Sigmoid colon (tissue), 7 donors: ENCODE data around the gene KANK2. TPM values are rescaled to one million over a fixed set of nuclear protein-coding genes. Genes with fewer than 3 reads are reported as not detected.
"Not testable (repeated sequence)": the region's sequence is repeated elsewhere in the genome, so short reads cannot be mapped to it uniquely, and the experiment has no call there.

Experiments used
- DNase-seq: peaks from one replicate; pipeline ENCODE4 v3.0.0-alpha.2; 2019
- H3K27ac ChIP-seq, 4 donors: fragments of 200-600 bp; sonication (generic); one replicate each; pipeline ENCODE4 v1.5.1; 2016 to 2019; ENCODE audit warnings: mild to moderate bottlenecking in 1 of 4
- H3K27me3 ChIP-seq, 3 donors: fragments of 200-600 bp; sonication (generic); one replicate each; pipeline ENCODE4 v1.5.1; 2019; ENCODE audit warnings: mild to moderate bottlenecking in 1 of 3
- H3K36me3 ChIP-seq, 4 donors: fragments of 200-600 bp; sonication (generic); one replicate each; pipeline ENCODE4 v1.5.1; 2016 to 2019
- H3K4me1 ChIP-seq, 4 donors: fragments of 200-600 bp; sonication (generic); one replicate each; pipeline ENCODE4 v1.5.1; 2017 to 2019
- H3K4me3 ChIP-seq, 4 donors: fragments of 200-600 bp; sonication (generic); one replicate each; pipeline ENCODE4 v1.5.1; 2017 to 2019; ENCODE audit warnings: mild to moderate bottlenecking in 2 of 4, moderate library complexity in 1 of 4
- H3K9me3 ChIP-seq, 4 donors: fragments of 200-600 bp in 3 of 4; sonication (generic) in 3 of 4; one replicate each; pipeline versions ENCODE4 v1.5.1 to v1.6.1; 2013 to 2019
- EP300 ChIP-seq, 4 donors: sonication (generic); formaldehyde crosslinking; IDR thresholded peaks; one replicate each; pipeline ENCODE4 v1.6.1; 2017; ENCODE audit warnings: antibody characterized with exemption in 4 of 4
- POLR2A ChIP-seq, 2 donors: fragments of 450-650 bp; IDR thresholded peaks; one replicate each; pipeline ENCODE4 v1.6.1; 2016; ENCODE audit warnings: antibody characterized with exemption in 2 of 2, mild to moderate bottlenecking in 2 of 2, moderate library complexity in 2 of 2
- POLR2AphosphoS5 ChIP-seq, 4 donors: sonication (generic); formaldehyde crosslinking; IDR thresholded peaks; one replicate each; pipeline ENCODE4 v1.6.1; 2017; ENCODE audit warnings: antibody characterized with exemption in 4 of 4
- WGBS, 2 donors: extraction: QIAGEN DNeasy Blood & Tissue Kit; methylation state at CpG; one replicate each; pipeline ENCODE4 v1.1.7; 2013; 5-methylcytosine and 5-hydroxymethylcytosine counted together
- intact Hi-C: fragments of 100-400 bp; cut with DNase I; formaldehyde crosslinking; loops from one replicate; pipeline ENCODE4 v1.15.1; 2023
- polyA plus RNA-seq, 3 donors: library from polyadenylated mRNA; stranded (reverse); fragments of 200-250 nt; gene quantifications; one replicate each; pipeline ENCODE4 v1.2.3, GENCODE V29; 2013
- total RNA-seq, 4 donors: library from RNA; depleted of rRNA; stranded (reverse); fragments of >200 nt; gene quantifications; one replicate each; pipeline ENCODE4 v1.1.0, GENCODE V29; 2016
- TF ChIP-seq, protein P1 (sequence below), 4 experiments: fragments of 450-650 bp in 3 of 4; fragments of 200-600 bp in 1 of 4; IDR thresholded peaks; one replicate each; pipeline ENCODE4 v1.5.1; 2016 to 2019; ENCODE audit warnings: antibody characterized with exemption in 4 of 4, mild to moderate bottlenecking in 3 of 4, moderate library complexity in 2 of 4
- donor health status: healthy with polysubstance abuse.
- donor health status: Bipolar disorder and iron deficiency.
- donor health status: healthy.

Gene KANK2
- total and polyA plus RNA-seq, 7 donors: 29.8 to 1,314 (median 691) TPM

DNA sequence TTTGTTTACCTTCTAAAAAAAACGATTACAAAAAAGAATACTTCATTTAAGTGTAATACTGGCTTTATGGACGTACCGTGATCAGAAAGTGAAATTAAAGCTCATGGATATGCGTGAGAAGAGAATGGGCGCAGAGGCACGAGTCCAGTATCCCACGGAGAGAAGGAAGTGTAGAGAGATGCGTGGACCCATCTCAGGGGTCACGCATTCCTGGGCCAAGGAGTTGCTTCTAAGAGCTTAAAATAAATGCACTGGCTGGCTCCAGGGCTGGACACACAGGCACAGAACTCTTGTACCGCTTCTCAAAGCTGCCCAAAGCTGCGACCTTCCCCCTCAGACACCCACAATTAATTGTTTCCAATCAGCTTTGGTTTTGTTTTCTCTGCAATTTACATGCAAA lies 33.0 kb downstream of the KANK2 start:
- 76 to 81% methylated on average over 11 of the region's 11 CpGs for WGBS, 2 donors
- H3K4me1 ChIP-seq: peaks cover 0 to 83% (median 76%) of the 10 kb centered on the region in 4 donors

DNA sequence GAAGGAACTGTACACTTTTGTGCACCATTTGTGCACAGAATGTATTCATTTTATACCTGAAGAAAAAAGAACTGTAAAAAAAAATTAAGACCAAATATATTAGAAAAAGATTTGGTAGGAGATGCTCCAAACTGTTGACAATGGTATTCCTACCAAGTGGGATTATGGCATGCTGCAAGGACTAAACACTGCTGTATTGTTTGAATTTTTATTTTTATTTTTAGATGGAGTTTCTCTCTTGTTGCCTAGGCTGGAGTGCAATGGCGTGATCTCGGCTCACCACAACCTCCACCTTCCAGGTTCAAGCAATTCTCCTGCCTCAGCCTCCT lies 36.9 kb downstream of the KANK2 start:
- H3K4me3 ChIP-seq, DNase-seq, H3K27me3 ChIP-seq, H3K9me3 ChIP-seq, H3K36me3 ChIP-seq, intact Hi-C loops: not testable (repeated sequence)
- 98 to 99% methylated on average over 2 of the region's 2 CpGs for WGBS, 2 donors
- peak overlapping the region; percentile 86 to 95 (median 87) for H3K27ac ChIP-seq
- H3K4me1 ChIP-seq: peaks cover 0 to 83% (median 72%) of the 10 kb centered on the region in 4 donors

More for the DNA sequence above, 33.0 kb downstream of the KANK2 start:
- H3K9me3 ChIP-seq: no peaks in the 10 kb centered on the region
- peak overlapping the region; percentile 87 to 95 (median 92) for H3K27ac ChIP-seq
- H3K36me3 ChIP-seq: peaks cover 12 to 35% (median 26%) of the 10 kb centered on the region in 4 donors
- TF ChIP-seq, protein P1, sequence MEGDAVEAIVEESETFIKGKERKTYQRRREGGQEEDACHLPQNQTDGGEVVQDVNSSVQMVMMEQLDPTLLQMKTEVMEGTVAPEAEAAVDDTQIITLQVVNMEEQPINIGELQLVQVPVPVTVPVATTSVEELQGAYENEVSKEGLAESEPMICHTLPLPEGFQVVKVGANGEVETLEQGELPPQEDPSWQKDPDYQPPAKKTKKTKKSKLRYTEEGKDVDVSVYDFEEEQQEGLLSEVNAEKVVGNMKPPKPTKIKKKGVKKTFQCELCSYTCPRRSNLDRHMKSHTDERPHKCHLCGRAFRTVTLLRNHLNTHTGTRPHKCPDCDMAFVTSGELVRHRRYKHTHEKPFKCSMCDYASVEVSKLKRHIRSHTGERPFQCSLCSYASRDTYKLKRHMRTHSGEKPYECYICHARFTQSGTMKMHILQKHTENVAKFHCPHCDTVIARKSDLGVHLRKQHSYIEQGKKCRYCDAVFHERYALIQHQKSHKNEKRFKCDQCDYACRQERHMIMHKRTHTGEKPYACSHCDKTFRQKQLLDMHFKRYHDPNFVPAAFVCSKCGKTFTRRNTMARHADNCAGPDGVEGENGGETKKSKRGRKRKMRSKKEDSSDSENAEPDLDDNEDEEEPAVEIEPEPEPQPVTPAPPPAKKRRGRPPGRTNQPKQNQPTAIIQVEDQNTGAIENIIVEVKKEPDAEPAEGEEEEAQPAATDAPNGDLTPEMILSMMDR (IDR thresholded peaks at IDR 0.05): no peak
- TF ChIP-seq POLR2AphosphoS5 (IDR thresholded peaks at IDR 0.05): peak in 1 of 4 donors; percentile 2
- intact Hi-C loops: loop anchor here (2.0 kb wide), 2 partner anchors 21 to 31 kb away; no protein-coding TSS in a partner anchor
- peak overlapping the region in 3 of 4 donors; percentile 0 to 17 (median 4) for H3K4me3 ChIP-seq
- H3K27me3 ChIP-seq: no peaks in the 10 kb centered on the region
- DNase-seq: no peak

DNA sequence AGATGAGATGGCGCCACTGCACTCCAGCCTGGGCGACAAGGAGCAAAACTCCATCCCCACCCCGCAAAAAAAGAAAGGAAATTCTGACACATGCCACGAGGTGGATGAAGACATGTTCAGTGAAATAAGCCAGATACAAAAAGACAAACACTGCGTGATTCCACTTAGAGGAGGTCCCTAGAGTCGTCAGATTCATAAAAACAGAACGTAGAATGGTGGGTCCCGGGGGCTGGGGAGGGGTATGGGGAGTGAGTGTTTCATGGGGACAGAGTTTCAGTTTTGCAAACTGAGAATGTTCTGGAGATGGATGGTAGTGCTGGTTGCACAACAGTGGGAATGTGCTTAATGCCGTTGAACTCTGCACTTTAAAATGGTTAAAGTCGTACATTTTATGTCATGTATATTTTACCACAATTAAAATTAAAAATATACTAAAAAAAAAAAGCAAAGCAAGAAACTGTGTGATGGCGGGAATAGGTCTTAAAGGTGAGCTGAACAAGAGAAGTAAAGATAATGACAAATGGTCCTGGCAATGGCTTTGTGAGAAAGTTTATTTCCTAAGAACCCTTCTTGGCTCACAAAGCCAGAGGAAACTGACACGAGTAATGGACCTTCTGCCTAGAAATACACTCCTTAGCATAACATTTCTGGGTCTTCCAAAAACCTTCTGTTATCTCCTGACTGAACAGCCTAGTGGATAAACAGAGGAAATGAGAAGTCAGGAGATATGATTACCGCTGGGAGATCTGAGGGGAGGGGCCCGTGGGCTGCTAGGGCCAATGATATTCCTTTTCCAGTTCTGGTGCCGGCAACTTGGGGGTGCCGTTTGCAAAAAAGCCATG lies 37.5 kb downstream of the KANK2 start:
- WGBS, 2 donors: 54 to 60% methylated on average over 16 of the region's 16 CpGs
- peak; percentile 69 to 80 (median 76) for TF ChIP-seq POLR2AphosphoS5 (IDR thresholded peaks at IDR 0.05)
- TF ChIP-seq, protein P1 (IDR thresholded peaks at IDR 0.05): peak in 1 of 4 experiments; percentile 19
- TF ChIP-seq EP300 (IDR thresholded peaks at IDR 0.05): peak in 2 of 4 donors; percentile 12 to 56
- no peak for TF ChIP-seq POLR2A (IDR thresholded peaks at IDR 0.05)
- Histone ChIP-seq H3K27ac (peak overlapping the region; percentile 86 to 95 (median 87)), H3K4me1 (peaks cover 0 to 83% (median 73%) of the 10 kb centered on the region in 4 donors), H3K36me3 (no peaks in the 10 kb centered on the region), H3K27me3 (no peaks in the 10 kb centered on the region), H3K4me3 (no peak overlapping the region), H3K9me3 (no peaks in the 10 kb centered on the region)
- peak; percentile 91 for DNase-seq
- intact Hi-C loops: loop anchor here (5.0 kb wide), 1 partner anchor 377 kb away; the partner anchor contains the start of gene CNN1

DNA sequence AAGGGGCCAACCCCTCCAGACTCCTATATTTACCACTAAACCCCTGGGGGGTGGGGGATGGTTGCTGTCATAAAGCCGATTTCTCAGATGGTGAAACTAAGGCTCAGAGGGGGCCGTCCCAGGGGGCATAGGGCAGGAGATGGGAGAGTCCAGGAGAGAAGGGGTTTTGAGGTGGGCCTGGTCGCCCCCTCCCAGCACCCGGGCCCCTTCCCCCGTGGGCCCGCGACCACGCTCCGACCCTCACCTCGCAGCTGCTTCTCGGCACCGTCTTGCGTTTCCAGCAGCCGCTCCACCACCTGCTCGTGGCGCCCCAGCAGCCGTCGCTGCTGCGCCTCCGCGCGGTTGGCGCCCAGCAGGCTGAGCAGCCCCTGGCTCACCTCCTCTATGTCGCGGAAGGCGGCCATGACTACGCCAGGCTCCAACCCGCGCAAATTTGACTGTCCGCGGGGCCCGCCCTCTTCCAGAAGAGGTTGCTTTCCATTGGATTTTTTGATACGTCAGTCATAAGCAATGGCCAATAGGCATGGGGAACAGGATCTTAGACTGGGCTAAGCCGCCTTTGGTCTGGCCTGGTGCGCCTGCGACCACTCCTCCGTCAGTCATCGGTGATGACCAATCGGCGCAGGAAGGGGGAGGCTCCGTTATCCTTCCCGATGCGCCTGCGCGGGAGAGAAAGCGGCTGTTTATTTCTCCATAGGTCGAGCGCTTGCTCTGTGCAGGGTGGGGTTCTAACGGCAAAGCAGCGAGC lies 41.8 kb downstream of the KANK2 start, which contains the start of gene SPC24:
Gene SPC24, minus strand, starts transcription at position 410 of the 748 bp plus-strand sequence. Its CDS starts 6 bp downstream, at position 404.
- intact Hi-C loops: loop anchor here (5.0 kb wide), 1 partner anchor 382 kb away; the partner anchor contains the start of gene CNN1

More for the DNA sequence above, 41.8 kb downstream of the KANK2 start, which contains the start of gene SPC24:
- H3K27ac ChIP-seq: peak within 1 kb of the TSS; percentile 86 to 95 (median 87)
- H3K4me1 ChIP-seq: peaks cover 0 to 85% (median 77%) of the 10 kb centered on the region in 4 donors
- no peaks in the 10 kb centered on the region for H3K9me3 ChIP-seq
- TF ChIP-seq, protein P1 (IDR thresholded peaks at IDR 0.05): no peak
- TF ChIP-seq EP300 (IDR thresholded peaks at IDR 0.05) (peak in 1 of 4 donors; percentile 7), POLR2A (IDR thresholded peaks at IDR 0.05) (no peak), POLR2AphosphoS5 (IDR thresholded peaks at IDR 0.05) (peak in 3 of 4 donors; percentile 31 to 82 (median 68))
- H3K4me3 ChIP-seq: peak within 1 kb of the TSS; percentile 24 to 64 (median 54)
- no peaks in the 10 kb centered on the region for H3K27me3 ChIP-seq
- H3K36me3 ChIP-seq: no peaks in the 10 kb centered on the region
- peak; percentile 98 for DNase-seq
- 0 to 1% methylated on average over 50 of the region's 50 CpGs for WGBS, 2 donors
